ENCODE results near the gene CAMTA1. TPM values are rescaled to one million over a fixed set of nuclear protein-coding genes. Genes with fewer than 3 reads are reported as not detected.

CAMTA1 gene
- polyA plus RNA-seq, 1 donor (not counting 4 experiments of a cell fraction or from before 2014, with no cell fraction given): 51.4 TPM

GRCh38 chr1:7293702-7294629 is 508.7 kb downstream of the CAMTA1 start:
- H3K9me3 ChIP-seq (ENCODE audit: control insufficient read depth, low read depth, low read length): no peaks in the 10 kb centered on the region
- DNase-seq (ENCODE audit: low read depth, low spot score) (no peak), FAIRE-seq (no peak)
- no peak overlapping the region for H3K9ac ChIP-seq (ENCODE audit: control insufficient read depth, extremely low read depth, insufficient read depth, low read length)
- no peak for TF ChIP-seq CTCF (optimal IDR thresholded peaks at IDR 0.05 in 1 of 3, IDR thresholded peaks at IDR 0.05 in 1 of 3, conservative IDR thresholded peaks at IDR 0.05 in 1 of 3; ENCODE audit: extremely low read depth in 1 of 3, insufficient read depth in 2 of 3, low read length in 3 of 3)
- no peak for TF ChIP-seq EZH2 (IDR thresholded peaks at IDR 0.05; ENCODE audit: low read length)
- no peaks in the 10 kb centered on the region for H3K36me3 ChIP-seq (ENCODE audit: control insufficient read depth in 2 of 2, extremely low read depth in 1 of 2, insufficient read depth in 2 of 2, low read length in 2 of 2)
- H3K4me3 ChIP-seq (ENCODE audit: control insufficient read depth in 2 of 3, extremely low read depth in 1 of 3, insufficient read depth in 2 of 3, low read depth in 1 of 3, low read length in 3 of 3): no peak overlapping the region
- no peak overlapping the region for H3K27ac ChIP-seq (ENCODE audit: control insufficient read depth, insufficient read depth, low read length)
- no peak overlapping the region for H3K4me2 ChIP-seq (ENCODE audit: control insufficient read depth, extremely low read depth, insufficient read depth, low read depth, low read length)
- no peaks in the 10 kb centered on the region for H4K20me1 ChIP-seq (ENCODE audit: control insufficient read depth, extremely low read depth, insufficient read depth, low read length)
- no peaks in the 10 kb centered on the region for H3K9me1 ChIP-seq (ENCODE audit: control insufficient read depth, extremely low read depth, insufficient read depth, low read length)
- dilution Hi-C loops (cut with MboI; ENCODE audit: extremely low pct_ligation_motif_present, low sequenced_read_pairs): no loop called here
- peaks cover 9% of the 10 kb centered on the region for H3K27me3 ChIP-seq (ENCODE audit: control insufficient read depth, extremely low read depth, insufficient read depth, low read length)
- peaks cover 8% of the 10 kb centered on the region for H3K4me1 ChIP-seq (ENCODE audit: control insufficient read depth, extremely low read depth, insufficient read depth, low read length)
- H2AFZ ChIP-seq (ENCODE audit: control insufficient read depth, low read length): no peak overlapping the region
- no peaks in the 10 kb centered on the region for H3K79me2 ChIP-seq (ENCODE audit: control insufficient read depth, insufficient read depth, low read length)

- H3K36me3 ChIP-seq (ENCODE audit: control insufficient read depth in 2 of 2, extremely low read depth in 1 of 2, insufficient read depth in 2 of 2, low read length in 2 of 2): no peaks in the 10 kb centered on the region
- FAIRE-seq: no peak
- H3K9ac ChIP-seq (ENCODE audit: control insufficient read depth, extremely low read depth, insufficient read depth, low read length): no peak overlapping the region
- H3K4me2 ChIP-seq (ENCODE audit: control insufficient read depth, extremely low read depth, insufficient read depth, low read depth, low read length): no peak overlapping the region
- peaks cover 14% of the 10 kb centered on the region for H3K4me1 ChIP-seq (ENCODE audit: control insufficient read depth, extremely low read depth, insufficient read depth, low read length)
- H3K27ac ChIP-seq (ENCODE audit: control insufficient read depth, insufficient read depth, low read length): no peak overlapping the region
- no peak for DNase-seq (ENCODE audit: low read depth, low spot score)
- no peak overlapping the region for H3K4me3 ChIP-seq (ENCODE audit: control insufficient read depth in 2 of 3, extremely low read depth in 1 of 3, insufficient read depth in 2 of 3, low read depth in 1 of 3, low read length in 3 of 3)
- no peak overlapping the region for H2AFZ ChIP-seq (ENCODE audit: control insufficient read depth, low read length)
- TF ChIP-seq CTCF (optimal IDR thresholded peaks at IDR 0.05 in 1 of 3, IDR thresholded peaks at IDR 0.05 in 1 of 3, conservative IDR thresholded peaks at IDR 0.05 in 1 of 3; ENCODE audit: extremely low read depth in 1 of 3, insufficient read depth in 2 of 3, low read length in 3 of 3) (no peak), EZH2 (IDR thresholded peaks at IDR 0.05; ENCODE audit: low read length) (no peak)
- peaks cover 9% of the 10 kb centered on the region for H3K27me3 ChIP-seq (ENCODE audit: control insufficient read depth, extremely low read depth, insufficient read depth, low read length)
- no peaks in the 10 kb centered on the region for H3K9me3 ChIP-seq (ENCODE audit: control insufficient read depth, low read depth, low read length)
- H3K9me1 ChIP-seq (ENCODE audit: control insufficient read depth, extremely low read depth, insufficient read depth, low read length): no peaks in the 10 kb centered on the region
- H3K79me2 ChIP-seq (ENCODE audit: control insufficient read depth, insufficient read depth, low read length): no peaks in the 10 kb centered on the region
- H4K20me1 ChIP-seq (ENCODE audit: control insufficient read depth, extremely low read depth, insufficient read depth, low read length): no peaks in the 10 kb centered on the region
- dilution Hi-C loops (cut with MboI; ENCODE audit: extremely low pct_ligation_motif_present, low sequenced_read_pairs): no loop called here
Observed at GRCh38 chr1:7294636-7295035, 509.4 kb downstream of the CAMTA1 start.

Measured in keratinocyte (primary cell).